HG03045 (cell line): Measurements from ENCODE around the gene EMSY.
"Not testable (repeated sequence)": the region's sequence is repeated elsewhere in the genome, so short reads cannot be mapped to it uniquely, and the experiment has no call there.

ENCODE experiments used
- ATAC-seq: cut with Tn5 transposase; IDR thresholded peaks from one replicate; pipeline ENCODE4 v1.9.1; 2021; ENCODE audit warnings: mild to moderate bottlenecking, moderate library complexity; ENCODE audit not compliant: unreplicated experiment

EMSY gene

DNA sequence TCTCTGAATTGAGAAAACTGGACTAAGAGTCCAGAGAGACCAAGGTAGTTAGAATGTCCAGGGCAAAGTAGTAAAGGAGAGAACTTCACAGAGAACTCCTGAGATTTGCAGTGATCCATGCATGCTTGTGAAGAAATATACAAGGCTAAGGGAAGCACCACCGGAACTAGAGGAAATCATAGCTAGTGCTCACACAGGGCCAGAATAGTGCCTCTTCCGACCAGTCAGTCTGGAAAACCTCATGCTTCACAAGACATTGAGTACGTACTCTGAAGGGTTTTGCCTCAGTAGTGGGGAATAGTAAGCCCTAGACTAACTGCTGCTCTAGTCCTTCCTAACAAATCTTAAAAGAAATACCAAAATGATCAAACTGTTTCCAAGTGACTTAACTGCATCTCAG lies 117.7 kb downstream of the EMSY start:
- no peak for ATAC-seq

DNA sequence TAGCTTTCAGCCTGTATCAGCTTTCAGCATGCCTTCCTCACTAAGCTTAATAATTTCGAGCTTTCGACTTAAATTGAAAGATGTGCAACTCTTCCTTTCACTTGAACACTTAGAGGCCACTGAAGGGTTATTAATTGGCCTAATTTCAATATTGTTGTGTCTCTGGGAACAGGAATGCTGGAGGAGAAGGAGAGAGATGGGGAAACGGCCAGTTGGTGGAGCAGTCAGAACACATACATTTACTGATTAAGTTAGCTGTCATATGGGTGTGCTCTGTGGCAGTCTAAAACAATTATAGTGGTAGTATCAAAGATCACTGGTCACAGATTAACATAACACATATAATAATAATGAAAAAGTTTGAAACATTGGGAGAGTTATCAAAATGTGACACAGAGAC lies 119.5 kb downstream of the EMSY start:
- ATAC-seq: no peak

DNA sequence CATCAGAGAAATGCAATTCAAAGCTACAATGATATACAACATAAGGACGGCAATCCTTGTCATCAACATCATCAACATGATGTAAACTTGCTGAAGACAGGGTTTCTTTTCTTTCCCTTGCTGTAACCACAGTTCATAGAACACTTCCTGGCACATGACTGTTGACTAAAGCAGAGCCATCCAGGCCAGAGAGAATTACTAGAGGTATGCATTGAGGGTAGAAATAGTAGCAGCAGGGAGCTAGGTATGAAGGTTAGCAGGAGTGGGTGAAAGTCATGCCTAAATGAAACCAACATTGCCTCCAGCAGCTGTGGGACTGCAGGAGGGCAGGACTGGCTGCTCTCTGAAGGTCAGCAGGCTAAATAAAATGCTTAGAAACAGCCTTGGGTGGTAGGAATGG lies 122.0 kb downstream of the EMSY start:
- no peak for ATAC-seq

DNA sequence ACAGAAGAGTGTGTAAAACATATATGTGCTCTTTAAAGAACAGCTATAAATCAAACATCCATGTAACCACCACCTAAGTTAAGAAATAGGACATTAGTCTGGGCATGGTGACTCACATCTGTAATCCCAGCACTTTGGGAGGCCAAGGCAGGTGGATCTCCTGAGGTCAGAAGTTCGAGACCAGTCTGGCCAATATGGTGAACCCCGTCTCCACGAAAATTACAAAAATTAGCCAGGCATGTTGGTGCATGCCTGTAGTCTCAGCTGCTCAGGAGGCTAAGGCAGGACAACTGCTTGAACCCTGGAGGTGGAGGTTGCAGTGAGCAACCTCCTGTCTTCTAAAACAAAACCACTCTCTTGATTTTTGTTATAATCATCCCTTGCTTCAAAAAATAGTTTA lies 122.4 kb downstream of the EMSY start:
- no peak for ATAC-seq

DNA sequence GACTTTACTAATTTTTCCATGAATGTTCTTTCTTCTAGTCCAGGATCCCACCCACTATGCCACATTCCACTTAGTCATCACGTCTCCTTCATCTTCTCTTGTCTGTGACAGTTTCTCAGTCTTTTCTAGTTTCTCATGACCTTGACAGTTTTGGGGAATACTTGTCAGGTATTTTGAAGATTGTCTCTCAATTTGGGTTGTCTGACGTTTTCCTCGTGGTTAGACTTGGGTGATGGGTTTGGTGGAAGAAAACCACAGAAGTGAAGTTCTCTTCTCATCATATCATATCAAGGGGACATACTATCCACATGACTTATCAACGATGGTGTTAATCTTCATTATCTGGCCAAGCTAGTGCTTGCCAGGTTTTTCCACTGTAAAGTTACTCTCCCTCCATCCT lies 123.3 kb downstream of the EMSY start:
- no peak for ATAC-seq

DNA sequence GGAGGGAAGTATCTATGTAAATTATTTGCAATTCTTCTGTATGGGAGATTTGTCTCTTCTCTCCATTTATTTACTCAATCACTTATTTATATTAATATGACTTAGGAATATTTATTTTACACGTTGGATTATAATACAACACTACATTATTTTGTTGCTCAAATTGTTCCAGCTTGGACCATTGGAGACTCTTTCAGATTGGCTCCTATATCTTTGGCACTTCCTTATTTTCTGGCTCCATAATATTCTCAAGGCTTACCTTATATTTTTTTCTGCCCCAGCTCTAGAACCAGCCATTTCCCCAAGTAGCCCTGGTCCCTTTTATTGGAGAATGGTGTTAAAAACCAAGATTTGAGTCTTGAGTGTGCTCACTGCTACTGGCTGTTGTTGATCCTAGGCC lies 123.8 kb downstream of the EMSY start:
- ATAC-seq: no peak

DNA sequence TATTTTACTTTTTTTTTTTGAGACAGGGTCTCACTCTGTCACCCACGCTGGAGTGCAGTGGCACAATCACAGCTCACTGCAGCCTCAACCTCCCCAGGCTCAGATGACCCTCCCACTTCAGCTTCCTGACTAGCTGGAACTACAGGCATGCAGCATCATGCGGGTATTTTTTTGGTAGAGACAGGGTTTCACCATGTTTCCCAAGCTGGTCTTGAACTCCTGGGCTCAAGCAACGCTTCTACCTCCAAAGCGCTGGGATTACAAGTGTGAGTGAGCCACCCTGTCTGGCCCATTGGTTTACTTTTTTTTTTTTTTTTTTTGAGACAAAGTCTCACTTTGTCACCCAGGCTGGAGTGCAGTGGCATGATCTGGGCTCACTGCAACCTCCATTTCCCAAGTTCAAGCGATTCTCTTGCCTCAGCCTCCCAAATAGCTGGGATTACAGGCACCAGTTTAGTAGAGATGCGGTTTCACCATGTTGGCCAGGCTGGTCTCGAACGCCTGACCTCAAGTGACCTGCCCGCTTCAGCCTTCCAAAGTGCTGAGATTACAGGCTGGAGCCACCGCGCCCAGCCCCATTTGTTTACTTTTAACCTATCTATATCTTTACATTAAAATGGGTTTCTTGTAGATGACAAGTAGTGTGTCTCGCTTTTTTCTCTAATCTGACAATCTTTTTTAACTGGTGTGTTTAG lies 127.5 kb downstream of the EMSY start:
- ATAC-seq: not testable (repeated sequence)

DNA sequence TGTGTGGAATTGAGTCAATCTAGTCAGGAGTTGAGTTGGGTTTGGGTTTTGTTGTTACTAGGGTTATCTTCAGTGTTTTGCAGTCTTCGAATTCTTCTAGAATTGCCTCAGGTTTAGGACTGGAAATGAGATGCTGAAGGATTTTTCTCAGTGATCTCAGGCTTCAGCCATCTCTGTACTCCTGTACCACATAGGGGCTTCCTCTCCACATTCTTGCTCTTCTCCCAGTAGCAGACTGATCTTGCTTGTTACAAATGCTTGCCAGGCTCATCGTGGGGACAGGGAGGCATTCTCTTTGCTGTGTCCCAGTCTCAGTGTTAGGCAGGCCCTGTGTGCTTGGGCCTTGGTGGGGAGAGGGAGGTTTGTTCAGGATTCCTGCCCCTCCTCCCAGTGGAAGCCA lies 129.6 kb downstream of the EMSY start:
- ATAC-seq: no peak

DNA sequence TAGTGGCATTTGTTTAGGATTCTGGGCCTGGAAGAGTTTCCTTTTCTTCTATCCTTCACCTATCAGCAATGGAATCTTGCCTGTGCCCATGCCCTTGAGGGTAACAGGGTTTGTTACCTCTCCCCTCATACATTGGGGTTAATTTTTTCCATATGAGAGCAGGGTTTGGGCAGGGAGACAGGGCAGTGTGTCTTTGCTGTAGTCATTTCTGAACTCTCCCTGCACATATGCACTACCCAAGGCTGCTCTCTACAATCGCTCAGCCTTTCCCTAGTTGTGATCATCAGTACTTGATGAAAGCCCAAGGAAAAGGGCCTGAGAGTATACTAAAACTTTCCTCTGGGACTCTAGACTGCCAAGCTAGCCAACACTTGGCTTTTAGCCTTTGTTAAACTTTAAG lies 130.1 kb downstream of the EMSY start:
- no peak for ATAC-seq

DNA sequence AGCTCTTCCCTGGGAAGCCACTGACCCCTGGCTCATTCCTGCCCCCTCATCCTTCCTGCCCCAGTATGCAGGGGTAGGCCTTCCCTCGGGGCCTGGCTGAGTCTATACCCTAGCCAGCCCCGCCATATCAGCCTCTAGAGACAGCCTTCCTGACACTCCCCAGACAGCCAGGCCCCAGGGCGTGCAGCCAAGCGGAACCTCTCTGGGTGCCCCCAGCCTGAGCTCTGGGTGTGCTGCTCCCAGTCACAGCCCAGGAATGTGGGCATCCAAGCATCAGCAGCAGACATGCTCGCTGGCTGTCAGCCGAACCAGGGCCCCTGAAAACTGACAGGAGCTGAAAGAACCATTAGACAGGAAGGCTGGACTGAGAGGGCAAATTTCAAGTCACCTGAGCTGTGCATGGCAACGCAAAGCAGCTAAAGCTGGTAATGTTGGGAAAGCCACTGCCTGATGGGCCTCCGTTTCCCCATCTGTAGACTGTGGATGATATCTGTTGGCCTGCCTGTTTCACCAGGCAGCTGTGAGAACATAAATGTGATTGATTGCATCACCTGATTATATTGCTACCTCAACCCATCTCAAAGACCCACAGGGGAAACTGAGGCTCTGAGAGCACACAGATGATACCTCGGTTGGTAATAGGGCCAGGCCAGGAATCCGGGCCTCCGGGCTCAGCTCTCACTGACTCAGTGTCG lies 132.6 kb downstream of the EMSY start:
- no peak for ATAC-seq

DNA sequence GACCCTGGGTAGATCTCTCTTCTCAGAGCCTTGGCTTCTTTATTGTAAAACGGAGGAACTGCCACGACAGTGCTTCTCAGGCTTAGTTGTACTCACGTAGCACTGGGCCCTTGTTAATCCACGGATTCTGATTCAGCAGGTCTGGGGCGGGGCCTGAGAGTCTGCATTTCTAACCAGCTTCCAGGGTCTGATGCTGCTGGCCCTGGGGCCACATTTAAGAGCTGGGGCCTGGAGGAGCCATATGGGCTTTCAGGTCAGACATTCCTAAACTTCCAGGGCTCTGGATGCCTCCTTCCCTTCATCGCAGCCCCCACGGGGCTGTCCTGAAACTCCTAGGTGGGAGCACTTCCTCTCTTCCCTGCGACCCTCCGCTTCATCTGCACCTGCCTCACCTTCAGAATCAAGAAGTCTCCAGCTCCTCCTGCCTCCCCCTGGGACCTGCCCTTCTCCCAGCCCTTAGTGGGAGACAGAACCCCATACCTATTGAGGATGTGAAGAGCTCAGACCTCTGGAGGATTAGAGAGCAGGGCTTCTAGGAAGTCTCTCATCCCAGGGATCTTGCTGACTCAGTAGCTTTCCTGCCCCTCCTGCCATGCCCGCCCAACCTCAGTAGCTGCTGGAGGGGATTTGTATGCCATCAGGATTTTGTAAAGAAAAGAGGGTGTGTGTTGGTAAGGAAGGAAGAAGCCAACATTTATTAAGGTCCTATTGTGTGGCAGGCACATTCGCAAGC lies 133.3 kb downstream of the EMSY start:
- no peak for ATAC-seq

DNA sequence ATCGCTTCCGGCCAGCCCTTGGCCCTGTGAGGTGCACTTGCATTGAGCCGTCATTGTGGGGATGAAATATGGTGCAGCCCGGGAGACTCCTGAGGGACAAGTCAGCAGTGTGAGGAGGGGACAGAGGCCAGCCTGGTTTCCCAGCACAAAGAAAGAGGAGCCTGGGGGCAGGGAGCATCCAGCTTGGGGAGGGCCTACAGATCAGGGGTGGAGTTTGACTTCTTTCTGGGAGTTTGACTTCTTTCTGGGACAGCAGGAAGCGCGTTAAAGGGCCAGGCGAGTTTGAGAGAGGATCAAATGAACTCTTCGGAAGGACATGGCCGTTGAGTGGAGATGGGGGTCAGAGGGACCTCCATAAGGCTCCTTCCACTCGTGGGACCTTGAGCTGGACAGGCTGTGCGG lies 133.8 kb downstream of the EMSY start:
- no peak for ATAC-seq

DNA sequence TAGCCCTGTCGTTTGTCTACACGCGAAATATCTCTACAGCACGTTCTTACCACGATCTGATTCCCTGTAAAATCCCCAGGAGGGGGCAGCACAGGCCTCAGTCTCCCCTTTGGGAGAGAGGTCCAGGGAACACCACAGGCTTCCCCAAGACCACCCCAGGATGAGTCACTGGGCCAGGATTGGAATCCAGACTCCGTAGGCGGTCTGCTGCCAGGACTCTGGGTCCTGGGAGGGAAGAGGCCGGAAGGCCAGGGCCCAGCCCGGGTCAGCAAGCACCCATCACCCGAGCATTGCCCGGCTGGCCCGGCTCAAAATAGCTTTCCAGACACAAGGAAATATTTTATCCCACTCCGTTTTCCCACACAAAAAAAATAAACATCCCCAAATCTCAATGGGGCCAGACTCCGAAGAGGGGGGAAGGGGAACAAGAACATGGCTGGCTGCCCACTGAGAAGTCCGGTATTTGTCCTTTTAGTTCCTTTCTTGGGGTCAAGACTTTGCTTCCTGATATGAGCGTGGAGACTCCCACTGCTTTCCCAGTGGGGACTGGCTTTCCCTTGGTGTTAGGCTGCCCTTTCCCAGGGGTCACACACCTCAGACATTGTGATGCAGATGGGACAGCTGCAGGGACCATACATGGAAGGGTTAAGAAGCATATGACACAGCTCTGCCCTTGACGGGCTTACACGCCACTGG lies 134.4 kb downstream of the EMSY start:
- no peak for ATAC-seq

DNA sequence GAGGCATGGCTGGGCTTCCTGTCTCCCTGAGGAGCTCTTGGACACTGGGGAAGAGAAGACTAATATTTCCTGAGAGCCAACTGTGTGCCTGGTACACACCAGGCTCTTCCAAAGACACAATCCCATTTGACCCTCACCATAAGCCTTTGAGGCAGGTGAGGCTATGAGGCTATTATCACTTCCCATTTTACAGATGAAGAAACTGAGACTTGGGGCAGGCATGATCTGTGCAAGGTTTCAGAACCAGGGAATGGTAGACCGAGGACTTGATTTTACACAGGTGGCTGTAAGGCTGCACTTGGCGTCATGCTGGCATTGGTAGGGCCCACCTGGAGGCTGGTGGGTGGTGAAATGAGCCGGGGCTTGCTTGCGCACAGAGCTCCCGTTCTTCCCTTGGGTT lies 134.9 kb downstream of the EMSY start:
- no peak for ATAC-seq

DNA sequence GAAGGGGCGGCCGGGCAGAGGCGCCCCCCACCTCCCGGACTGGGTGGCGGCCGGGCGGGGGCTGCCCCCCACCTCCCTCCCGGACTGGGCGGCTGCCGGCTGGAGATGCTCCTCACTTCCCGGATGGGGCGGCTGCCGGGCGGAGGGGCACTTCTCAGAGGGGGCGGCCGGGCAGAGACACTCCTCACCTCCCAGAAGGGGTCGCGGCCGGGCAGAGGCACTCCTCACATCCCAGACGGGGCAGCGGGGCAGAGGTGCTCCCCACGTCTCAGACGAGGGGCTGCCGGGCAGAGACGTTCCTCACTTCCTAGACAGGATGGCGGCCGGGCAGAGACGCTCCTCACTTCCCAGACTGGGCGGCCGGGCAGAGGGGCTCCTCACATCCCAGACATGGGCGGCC lies 137.7 kb downstream of the EMSY start:
- not testable (repeated sequence) for ATAC-seq

DNA sequence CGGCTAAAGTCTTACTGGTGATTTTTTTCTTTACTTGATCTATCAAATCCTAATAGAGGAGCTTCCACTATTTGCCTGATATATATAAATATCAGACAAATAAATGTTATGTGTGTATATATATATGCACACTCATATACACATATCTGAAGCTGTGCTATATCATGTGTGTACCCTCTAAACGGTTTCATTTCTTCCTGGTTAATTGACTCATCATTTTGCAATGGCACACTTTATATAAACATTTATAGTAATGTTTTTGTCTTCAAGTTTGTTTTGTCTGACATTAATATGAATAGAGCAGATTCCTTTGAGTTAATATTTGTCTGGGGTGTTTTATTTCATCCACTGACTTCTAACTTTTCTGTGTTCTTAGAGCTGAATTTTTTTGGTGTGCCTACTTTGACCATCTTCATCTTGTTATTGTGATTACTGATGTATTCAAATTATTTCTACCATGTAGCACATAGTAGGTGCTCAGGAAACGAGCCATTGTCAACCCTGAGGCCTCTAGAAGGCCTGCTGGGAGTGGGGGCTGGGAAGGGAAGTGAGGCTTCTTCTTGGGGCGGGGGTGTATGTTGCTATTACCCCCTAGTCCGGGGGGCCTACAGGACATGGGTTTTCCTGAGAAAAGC lies 143.1 kb downstream of the EMSY start:
- no peak for ATAC-seq

DNA sequence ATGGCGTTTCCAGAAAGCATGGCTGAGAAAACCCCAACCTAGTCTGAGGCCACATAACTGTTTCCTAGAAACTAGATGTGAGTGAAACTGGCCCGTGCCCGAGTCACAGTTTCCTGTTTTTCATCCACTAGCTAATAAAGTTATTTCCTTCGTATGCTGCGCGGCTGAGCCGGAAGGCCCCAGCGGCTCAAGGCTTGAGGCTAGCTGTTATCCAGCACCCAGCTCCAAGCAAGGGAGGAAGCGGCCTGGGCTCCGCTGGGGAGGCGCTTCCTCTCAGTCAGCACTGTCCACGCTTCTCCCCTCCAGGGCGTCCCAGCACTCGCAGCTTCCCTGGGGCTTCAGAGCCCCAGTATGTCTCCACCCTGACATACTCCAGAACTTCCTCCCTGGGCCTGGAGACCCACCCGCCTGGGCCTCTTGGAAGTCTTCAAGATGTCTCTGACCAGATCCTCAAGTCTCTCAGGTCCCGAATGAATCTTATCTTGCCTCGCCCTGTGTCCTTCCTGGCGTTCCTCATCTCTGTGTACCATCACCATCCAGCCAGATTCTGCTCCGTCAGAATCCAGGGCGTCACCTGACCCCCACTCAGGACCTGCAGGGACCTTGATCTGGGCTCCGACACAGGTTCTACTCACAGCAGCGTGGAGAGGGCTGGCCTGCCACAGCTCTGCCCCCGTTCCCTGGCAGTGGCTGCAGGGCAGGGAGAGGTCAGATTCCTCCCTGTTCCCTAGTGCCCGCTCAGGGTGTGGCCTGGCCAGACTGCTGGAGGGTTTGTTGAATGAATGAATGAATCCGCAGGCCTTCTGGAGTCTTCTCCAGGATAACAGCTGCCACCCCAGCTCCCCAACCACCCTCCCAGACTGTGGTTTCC lies 143.9 kb downstream of the EMSY start:
- ATAC-seq: no peak

DNA sequence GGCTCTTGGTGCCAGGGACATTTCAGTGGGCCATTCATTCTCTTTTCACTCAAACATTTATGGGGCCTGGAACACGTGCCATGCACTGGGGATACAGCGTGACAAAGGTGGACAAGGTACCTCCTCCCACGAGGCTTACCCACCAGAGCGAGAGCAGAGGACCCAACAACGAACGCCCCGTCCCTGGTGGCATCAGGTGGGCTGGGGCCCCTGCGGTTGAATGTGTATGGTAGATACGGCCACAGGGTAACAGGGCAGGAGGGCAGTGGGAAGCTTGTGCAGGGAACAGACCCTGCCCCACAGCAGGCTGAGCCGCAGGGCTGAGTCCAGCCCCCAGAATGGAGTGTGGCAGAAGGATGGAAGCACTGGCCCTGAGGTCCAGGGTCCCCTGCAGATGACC lies 144.7 kb downstream of the EMSY start:
- no peak for ATAC-seq

DNA sequence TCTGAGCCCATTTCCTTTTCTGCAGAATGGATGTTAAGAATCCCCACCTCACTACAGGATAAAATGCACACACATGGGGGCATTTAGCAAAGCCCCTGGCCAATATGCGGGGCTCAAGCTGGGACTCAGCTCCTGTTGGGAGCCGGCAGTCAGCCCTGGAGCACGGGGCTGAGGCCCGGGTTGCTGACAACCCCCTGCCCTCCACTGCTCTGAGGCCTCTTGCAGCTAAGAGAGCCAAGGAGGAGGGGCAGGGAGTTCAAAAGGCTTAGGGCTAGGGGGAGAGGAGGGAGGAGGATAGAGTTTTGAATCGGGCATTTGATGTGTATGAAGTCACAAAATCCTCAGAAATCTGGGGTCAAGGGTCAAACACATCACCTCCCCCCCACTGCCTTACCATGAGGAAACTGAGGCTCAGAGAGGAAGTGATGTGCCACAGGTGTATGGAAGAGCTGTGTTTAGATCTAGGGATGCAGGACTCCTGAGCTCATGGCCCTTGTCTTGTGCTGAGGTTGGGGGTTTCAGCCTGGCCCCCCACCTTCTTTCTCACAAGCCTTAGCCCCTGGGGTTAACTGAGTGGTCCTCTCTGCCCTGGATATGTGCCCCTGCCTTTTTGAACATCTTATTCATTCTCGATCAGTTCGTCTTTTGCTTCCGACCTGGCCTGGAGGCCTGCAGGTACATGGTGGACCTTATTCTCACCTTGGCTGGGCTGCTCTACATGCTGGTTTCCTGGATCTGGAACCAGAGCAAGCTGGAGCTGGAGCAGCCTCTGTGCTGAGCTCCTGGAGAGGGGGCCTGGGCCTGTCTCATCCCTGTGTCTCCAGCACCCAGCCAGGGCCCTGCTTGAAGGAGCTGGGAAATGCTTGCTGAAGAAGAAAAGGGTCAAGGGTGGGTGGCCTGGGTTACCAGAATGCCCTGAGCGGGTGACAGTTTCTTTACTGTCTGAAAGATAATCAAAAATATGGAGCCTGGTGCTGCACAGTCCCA lies 145.4 kb downstream of the EMSY start:
- ATAC-seq: no peak
